HepG2 (cell line): ENCODE results near the gene NELFCD. TPM values are rescaled to one million over a fixed set of nuclear protein-coding genes. Genes with fewer than 3 reads are reported as not detected.

Experiments
- AGO2 ChIP-seq: fragments of 200-400 bp; formaldehyde crosslinking; optimal IDR thresholded peaks from 2 replicates; pipeline ENCODE3; 2017; ENCODE audit warnings: mild to moderate bottlenecking, low read depth, low read length, moderate library complexity
- ELF1 ChIP-seq: sonication (generic); formaldehyde crosslinking; IDR thresholded peaks from 2 replicates; pipeline ENCODE4 v1.4.0; 2020; ENCODE audit warnings: missing genetic modification reagents
- GABPA ChIP-seq, 2 experiments: IDR thresholded peaks; 2 replicates each; pipeline ENCODE4 v1.6.1; 2011 to 2016; ENCODE audit warnings: low read depth in 2 of 2, low read length in 1 of 2, missing biosample characterization in 1 of 2, missing genetic modification characterization in 1 of 2
- HNF4A ChIP-seq: sonication (generic); formaldehyde crosslinking; IDR thresholded peaks from 2 replicates; pipeline ENCODE4 v1.4.0; 2020; ENCODE audit warnings: missing genetic modification reagents
- JUND ChIP-seq: sonication (generic); formaldehyde crosslinking; IDR thresholded peaks from 2 replicates; pipeline ENCODE4 v1.8.0; 2022; ENCODE audit warnings: mild to moderate bottlenecking, missing genetic modification reagents
- KLF16 ChIP-seq, 2 experiments: sonication (generic) in 1 of 2; formaldehyde crosslinking in 1 of 2; IDR thresholded peaks; 2 replicates each; pipeline versions ENCODE4 v1.6.1 to v1.8.0; 2016 to 2023; ENCODE audit warnings: missing genetic modification reagents in 2 of 2, missing compliant biosample characterization in 1 of 2
- NR2C2 ChIP-seq: sonication (generic); formaldehyde crosslinking; IDR thresholded peaks from 2 replicates; pipeline ENCODE4 v1.4.0; 2020; ENCODE audit warnings: missing genetic modification reagents, mild to moderate bottlenecking, moderate library complexity, borderline replicate concordance
- STAG1 ChIP-seq: sonication (generic); formaldehyde crosslinking; IDR thresholded peaks from 2 replicates; pipeline ENCODE4 v1.4.0; 2020; ENCODE audit warnings: missing genetic modification reagents
- TAF1 ChIP-seq: sonication (generic); formaldehyde crosslinking; IDR thresholded peaks from 2 replicates; pipeline ENCODE4 v1.4.0; 2020; ENCODE audit warnings: missing genetic modification reagents
- TARDBP ChIP-seq: sonication (generic); formaldehyde crosslinking; IDR thresholded peaks from 2 replicates; pipeline ENCODE4 v1.8.0; 2022; ENCODE audit warnings: mild to moderate bottlenecking, missing genetic modification reagents
- ZFP90 ChIP-seq: sonication (generic); formaldehyde crosslinking; IDR thresholded peaks from 2 replicates; pipeline ENCODE4 v1.8.0; 2022; ENCODE audit warnings: missing genetic modification reagents, mild to moderate bottlenecking, inconsistent platforms, borderline replicate concordance
- ZNF451 ChIP-seq: sonication (generic); formaldehyde crosslinking; IDR thresholded peaks from 2 replicates; pipeline ENCODE4 v1.5.0; 2020; ENCODE audit warnings: mild to moderate bottlenecking, missing genetic modification reagents
- ZSCAN12 ChIP-seq: sonication (generic); formaldehyde crosslinking; IDR thresholded peaks from 2 replicates; pipeline ENCODE4 v1.9.0; 2021; ENCODE audit warnings: mild to moderate bottlenecking, missing genetic modification reagents
- ZSCAN29 ChIP-seq: sonication (generic); formaldehyde crosslinking; conservative IDR thresholded peaks from 2 replicates; pipeline ENCODE4 v1.4.0; 2020; ENCODE audit warnings: mild to moderate bottlenecking, missing genetic modification reagents
- ZSCAN31 ChIP-seq: sonication (generic); formaldehyde crosslinking; IDR thresholded peaks from 2 replicates; pipeline ENCODE4 v1.5.0; 2020; ENCODE audit warnings: low read depth, mild to moderate bottlenecking, missing genetic modification reagents
- polyA plus RNA-seq, 8 experiments: library from polyadenylated mRNA; depleted of rRNA in 3 of 8; stranded (reverse) in 7 of 8; unstranded in 1 of 8; fragments of >200 nt; fragmentation: Illumina TruSeq in 4 of 8; extraction: Trizol in 4 of 8; gene quantifications; 2 replicates each; pipeline versions ENCODE4 v1.2.1 to v1.2.3, GENCODE V29; 2011 to 2016; ENCODE audit warnings: low read depth in 4 of 8, missing spikeins in 1 of 8, mixed read lengths in 1 of 8; ENCODE audit not compliant: insufficient read depth in 1 of 8
- total RNA-seq, 5 experiments: library from RNA; depleted of rRNA; stranded (reverse); fragments of >200 nt; fragmentation: Illumina TruSeq; extraction: Trizol; gene quantifications; 2 replicates each; pipeline ENCODE4 v1.2.3, GENCODE V29; 2016; ENCODE audit warnings: low read depth in 1 of 5
- TF ChIP-seq, protein P1 (sequence below): sonication (generic); formaldehyde crosslinking; IDR thresholded peaks from 2 replicates; pipeline ENCODE4 v1.9.0; 2021; ENCODE audit warnings: missing genetic modification reagents, mild to moderate bottlenecking, borderline replicate concordance
- TF ChIP-seq, protein P2 (sequence below): sonication (generic); formaldehyde crosslinking; IDR thresholded peaks from 2 replicates; pipeline ENCODE4 v1.5.1; 2020; ENCODE audit warnings: mild to moderate bottlenecking, missing genetic modification reagents
- TF ChIP-seq, protein P3 (sequence below): sonication (generic); formaldehyde crosslinking; IDR thresholded peaks from 2 replicates; pipeline ENCODE4 v1.4.0; 2020; ENCODE audit warnings: missing genetic modification reagents, low read depth, mild to moderate bottlenecking, borderline replicate concordance
- TF ChIP-seq, protein P4 (sequence below): IDR thresholded peaks from 2 replicates; pipeline ENCODE4 v1.4.0; 2020; ENCODE audit warnings: mild to moderate bottlenecking, missing genetic modification reagents

The NELFCD gene
- total and polyA plus RNA-seq, 2 of the 13 experiments (the other 11 are each of a cell fraction or from before 2014, with no cell fraction given), result 159 to 203 TPM

DNA sequence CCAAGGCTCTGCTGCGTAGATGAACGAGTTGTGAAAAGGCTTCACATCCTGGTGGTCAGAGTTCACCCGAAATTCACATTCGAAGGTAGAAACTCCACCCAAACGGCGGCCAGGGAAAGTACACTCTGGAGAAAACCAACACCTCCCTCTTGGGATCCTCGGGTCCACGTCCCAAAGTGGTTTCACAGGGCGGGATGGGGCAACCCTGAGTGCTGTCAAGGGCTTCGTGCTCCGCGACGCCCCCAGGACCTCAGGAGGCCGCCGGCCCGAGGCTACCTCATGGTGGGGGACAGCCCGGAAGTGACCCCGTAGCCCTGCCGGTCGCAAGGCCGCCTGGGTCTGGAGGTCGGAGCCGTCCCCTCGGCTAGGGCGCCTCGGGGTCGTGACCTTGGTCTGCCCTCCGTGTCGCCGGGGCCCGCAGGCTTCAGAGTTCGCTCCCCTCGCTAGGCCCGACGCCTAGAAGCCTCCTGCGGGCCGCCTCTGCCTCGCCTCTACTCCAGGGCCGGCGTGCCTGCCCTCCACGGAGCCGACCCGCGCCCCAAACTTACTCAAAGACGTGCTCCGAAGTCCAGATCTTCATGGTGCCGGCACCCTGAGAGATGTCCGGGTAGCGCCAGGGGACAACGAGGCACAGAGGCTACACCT is 61.2 kb downstream of the NELFCD start, which contains the start of gene PRELID3B (continued):
- TF ChIP-seq, protein P1, sequence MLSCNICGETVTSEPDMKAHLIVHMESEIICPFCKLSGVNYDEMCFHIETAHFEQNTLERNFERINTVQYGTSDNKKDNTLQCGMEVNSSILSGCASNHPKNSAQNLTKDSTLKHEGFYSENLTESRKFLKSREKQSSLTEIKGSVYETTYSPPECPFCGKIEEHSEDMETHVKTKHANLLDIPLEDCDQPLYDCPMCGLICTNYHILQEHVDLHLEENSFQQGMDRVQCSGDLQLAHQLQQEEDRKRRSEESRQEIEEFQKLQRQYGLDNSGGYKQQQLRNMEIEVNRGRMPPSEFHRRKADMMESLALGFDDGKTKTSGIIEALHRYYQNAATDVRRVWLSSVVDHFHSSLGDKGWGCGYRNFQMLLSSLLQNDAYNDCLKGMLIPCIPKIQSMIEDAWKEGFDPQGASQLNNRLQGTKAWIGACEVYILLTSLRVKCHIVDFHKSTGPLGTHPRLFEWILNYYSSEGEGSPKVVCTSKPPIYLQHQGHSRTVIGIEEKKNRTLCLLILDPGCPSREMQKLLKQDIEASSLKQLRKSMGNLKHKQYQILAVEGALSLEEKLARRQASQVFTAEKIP (CRISPR knock-in tag), result no peak
- no peak for TF ChIP-seq GABPA (IDR thresholded peaks at IDR 0.05; ENCODE audit: low read depth, low read length)
- TF ChIP-seq GABPA (CRISPR knock-in tag; IDR thresholded peaks at IDR 0.05; ENCODE audit: low read depth), result peak; percentile 56; the same call in 1 of the 2 replicates
- TF ChIP-seq ZFP90 (CRISPR knock-in tag), result 0 out of 2 replicates have a peak, but pooled peaks have one; percentile 35
- no peak for TF ChIP-seq TARDBP (CRISPR knock-in tag)
- TF ChIP-seq STAG1 (CRISPR knock-in tag), result no peak
- TF ChIP-seq AGO2, result peak; percentile 37
- no peak for TF ChIP-seq JUND (CRISPR knock-in tag)
- TF ChIP-seq, protein P2, sequence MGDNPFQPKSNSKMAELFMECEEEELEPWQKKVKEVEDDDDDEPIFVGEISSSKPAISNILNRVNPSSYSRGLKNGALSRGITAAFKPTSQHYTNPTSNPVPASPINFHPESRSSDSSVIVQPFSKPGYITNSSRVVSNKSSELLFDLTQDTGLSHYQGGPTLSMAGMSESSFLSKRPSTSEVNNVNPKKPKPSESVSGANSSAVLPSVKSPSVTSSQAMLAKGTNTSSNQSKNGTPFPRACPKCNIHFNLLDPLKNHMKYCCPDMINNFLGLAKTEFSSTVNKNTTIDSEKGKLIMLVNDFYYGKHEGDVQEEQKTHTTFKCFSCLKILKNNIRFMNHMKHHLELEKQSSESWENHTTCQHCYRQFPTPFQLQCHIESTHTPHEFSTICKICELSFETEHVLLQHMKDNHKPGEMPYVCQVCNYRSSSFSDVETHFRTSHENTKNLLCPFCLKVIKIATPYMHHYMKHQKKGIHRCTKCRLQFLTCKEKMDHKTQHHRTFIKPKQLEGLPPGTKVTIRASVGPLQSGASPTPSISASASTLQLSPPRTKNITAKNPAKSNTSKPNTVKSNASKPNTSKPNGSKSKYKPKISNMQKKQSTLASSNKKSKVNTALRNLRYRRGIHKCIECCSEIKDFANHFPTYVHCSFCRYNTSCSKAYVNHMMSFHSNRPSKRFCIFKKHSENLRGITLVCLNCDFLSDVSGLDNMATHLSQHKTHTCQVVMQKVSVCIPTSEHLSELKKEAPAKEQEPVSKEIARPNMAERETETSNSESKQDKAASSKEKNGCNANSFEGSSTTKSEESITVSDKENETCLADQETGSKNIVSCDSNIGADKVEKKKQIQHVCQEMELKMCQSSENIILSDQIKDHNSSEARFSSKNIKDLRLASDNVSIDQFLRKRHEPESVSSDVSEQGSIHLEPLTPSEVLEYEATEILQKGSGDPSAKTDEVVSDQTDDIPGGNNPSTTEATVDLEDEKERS (CRISPR knock-in tag), result peak; percentile 80; the same call in 1 of the 2 replicates
- TF ChIP-seq TAF1 (CRISPR knock-in tag), result 0 out of 2 replicates have a peak, but pooled peaks have one; percentile 37
- TF ChIP-seq, protein P3, sequence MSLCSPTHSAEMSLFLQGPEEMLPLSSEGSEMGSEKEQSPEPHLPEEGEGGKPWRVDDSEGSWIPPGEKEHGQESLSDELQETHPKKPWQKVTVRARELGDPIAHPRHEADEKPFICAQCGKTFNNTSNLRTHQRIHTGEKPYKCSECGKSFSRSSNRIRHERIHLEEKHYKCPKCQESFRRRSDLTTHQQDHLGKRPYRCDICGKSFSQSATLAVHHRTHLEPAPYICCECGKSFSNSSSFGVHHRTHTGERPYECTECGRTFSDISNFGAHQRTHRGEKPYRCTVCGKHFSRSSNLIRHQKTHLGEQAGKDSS (CRISPR knock-in tag), result 0 out of 2 replicates have a peak, but pooled peaks have one; percentile 46
- peak; percentile 81; the same call in 1 of the 2 replicates for TF ChIP-seq NR2C2 (CRISPR knock-in tag)
- TF ChIP-seq ZSCAN12, result 0 out of 2 replicates have a peak, but pooled peaks have one; percentile 28
- TF ChIP-seq KLF16 (CRISPR knock-in tag; IDR thresholded peaks at IDR 0.05), result 0 out of 4 replicates have a peak, but pooled peaks of 1 of the 2 experiments have one; percentile 38
- no peak for TF ChIP-seq ZSCAN29 (CRISPR knock-in tag)
- TF ChIP-seq ZSCAN31 (CRISPR knock-in tag), result peak; percentile 20; the same call in 1 of the 2 replicates
- peak; percentile 26 for TF ChIP-seq HNF4A (CRISPR knock-in tag)
- TF ChIP-seq ZNF451 (CRISPR knock-in tag), result peak; percentile 68; the same call in 1 of the 2 replicates
- peak; percentile 64; the same call in 1 of the 2 replicates for TF ChIP-seq ELF1 (CRISPR knock-in tag)
- TF ChIP-seq, protein P4, sequence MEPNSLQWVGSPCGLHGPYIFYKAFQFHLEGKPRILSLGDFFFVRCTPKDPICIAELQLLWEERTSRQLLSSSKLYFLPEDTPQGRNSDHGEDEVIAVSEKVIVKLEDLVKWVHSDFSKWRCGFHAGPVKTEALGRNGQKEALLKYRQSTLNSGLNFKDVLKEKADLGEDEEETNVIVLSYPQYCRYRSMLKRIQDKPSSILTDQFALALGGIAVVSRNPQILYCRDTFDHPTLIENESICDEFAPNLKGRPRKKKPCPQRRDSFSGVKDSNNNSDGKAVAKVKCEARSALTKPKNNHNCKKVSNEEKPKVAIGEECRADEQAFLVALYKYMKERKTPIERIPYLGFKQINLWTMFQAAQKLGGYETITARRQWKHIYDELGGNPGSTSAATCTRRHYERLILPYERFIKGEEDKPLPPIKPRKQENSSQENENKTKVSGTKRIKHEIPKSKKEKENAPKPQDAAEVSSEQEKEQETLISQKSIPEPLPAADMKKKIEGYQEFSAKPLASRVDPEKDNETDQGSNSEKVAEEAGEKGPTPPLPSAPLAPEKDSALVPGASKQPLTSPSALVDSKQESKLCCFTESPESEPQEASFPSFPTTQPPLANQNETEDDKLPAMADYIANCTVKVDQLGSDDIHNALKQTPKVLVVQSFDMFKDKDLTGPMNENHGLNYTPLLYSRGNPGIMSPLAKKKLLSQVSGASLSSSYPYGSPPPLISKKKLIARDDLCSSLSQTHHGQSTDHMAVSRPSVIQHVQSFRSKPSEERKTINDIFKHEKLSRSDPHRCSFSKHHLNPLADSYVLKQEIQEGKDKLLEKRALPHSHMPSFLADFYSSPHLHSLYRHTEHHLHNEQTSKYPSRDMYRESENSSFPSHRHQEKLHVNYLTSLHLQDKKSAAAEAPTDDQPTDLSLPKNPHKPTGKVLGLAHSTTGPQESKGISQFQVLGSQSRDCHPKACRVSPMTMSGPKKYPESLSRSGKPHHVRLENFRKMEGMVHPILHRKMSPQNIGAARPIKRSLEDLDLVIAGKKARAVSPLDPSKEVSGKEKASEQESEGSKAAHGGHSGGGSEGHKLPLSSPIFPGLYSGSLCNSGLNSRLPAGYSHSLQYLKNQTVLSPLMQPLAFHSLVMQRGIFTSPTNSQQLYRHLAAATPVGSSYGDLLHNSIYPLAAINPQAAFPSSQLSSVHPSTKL, result peak; percentile 19; the same call in 1 of the 2 replicates
